Measurements from ENCODE around the gene RPL10.

DNA sequence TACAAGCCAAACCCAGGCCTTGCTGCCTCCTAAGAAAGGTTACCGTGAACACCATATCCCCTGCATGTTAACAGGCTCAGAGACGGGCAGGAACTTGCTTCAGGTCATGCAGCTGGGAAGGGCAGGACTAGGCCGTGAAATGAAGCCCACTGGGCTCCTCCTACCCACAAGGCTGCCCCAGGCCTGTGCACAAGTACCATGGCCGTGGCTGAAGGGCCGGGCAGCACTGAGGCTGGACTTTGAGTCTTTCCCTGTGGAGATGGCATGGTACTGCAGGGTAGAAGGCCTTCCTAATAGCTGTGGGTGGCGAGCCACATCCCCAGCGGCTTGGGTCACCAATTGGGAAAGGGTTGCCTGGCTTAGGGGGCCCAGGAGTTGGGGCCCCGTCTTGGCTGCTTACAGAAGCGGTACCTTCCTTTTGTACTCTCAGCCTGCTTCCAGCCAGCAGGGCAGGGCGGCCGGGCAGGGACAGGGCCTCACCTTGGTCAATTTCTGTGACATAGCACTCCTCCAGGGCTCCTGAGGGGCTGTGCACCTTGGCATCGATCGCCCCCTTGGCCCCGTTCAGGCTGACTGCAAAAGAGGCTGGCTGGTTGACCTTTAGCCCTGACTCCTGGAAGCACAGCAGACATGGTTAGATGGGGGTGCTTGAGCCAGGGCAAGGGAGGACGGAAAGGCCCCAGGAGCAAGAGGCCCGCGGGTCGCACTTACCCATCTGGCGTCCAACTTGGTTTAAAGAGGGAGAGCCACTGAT is 47.6 kb upstream of the RPL10 start:
- no peak for TF ChIP-seq POLR2A (IDR thresholded peaks at IDR 0.05)
- TF ChIP-seq, protein P1, sequence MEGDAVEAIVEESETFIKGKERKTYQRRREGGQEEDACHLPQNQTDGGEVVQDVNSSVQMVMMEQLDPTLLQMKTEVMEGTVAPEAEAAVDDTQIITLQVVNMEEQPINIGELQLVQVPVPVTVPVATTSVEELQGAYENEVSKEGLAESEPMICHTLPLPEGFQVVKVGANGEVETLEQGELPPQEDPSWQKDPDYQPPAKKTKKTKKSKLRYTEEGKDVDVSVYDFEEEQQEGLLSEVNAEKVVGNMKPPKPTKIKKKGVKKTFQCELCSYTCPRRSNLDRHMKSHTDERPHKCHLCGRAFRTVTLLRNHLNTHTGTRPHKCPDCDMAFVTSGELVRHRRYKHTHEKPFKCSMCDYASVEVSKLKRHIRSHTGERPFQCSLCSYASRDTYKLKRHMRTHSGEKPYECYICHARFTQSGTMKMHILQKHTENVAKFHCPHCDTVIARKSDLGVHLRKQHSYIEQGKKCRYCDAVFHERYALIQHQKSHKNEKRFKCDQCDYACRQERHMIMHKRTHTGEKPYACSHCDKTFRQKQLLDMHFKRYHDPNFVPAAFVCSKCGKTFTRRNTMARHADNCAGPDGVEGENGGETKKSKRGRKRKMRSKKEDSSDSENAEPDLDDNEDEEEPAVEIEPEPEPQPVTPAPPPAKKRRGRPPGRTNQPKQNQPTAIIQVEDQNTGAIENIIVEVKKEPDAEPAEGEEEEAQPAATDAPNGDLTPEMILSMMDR (IDR thresholded peaks at IDR 0.05 in 4 of 5, conservative IDR thresholded peaks at IDR 0.05 in 1 of 5) = no peak
